WERI-Rb-1 (cell line): ENCODE measurements around the gene FAM78A.

Source experiments
- DNase-seq: peaks from one replicate; pipeline ENCODE4 v3.0.0-alpha.2; 2020
- H3K27ac ChIP-seq: fragments of 250-450 bp; sonication (Bioruptor Pico); 2 replicates; pipeline ENCODE4 v1.5.1; 2020; ENCODE audit warnings: mild to moderate bottlenecking, moderate library complexity
- H3K27me3 ChIP-seq: fragments of 250-450 bp; sonication (Bioruptor Pico); 2 replicates; pipeline ENCODE4 v1.5.1; 2021; ENCODE audit warnings: mild to moderate bottlenecking, low read depth, moderate library complexity; ENCODE audit not compliant: insufficient read depth, severe bottlenecking
- H3K36me3 ChIP-seq: fragments of 250-450 bp; sonication (Bioruptor Pico); 2 replicates; pipeline ENCODE4 v1.5.1; 2020; ENCODE audit warnings: mild to moderate bottlenecking, moderate library complexity
- H3K4me3 ChIP-seq: 2 replicates; pipeline ENCODE4 v1.5.1; 2011; ENCODE audit warnings: low read depth, mild to moderate bottlenecking, control low read depth, low read length
- H3K9me3 ChIP-seq: fragments of 250-450 bp; sonication (Bioruptor Pico); 2 replicates; pipeline ENCODE4 v1.5.1; 2021; ENCODE audit warnings: mild to moderate bottlenecking, moderate library complexity; ENCODE audit not compliant: severe bottlenecking
- CTCF ChIP-seq: IDR thresholded peaks from 2 replicates; pipeline ENCODE4 v1.5.1; 2011; ENCODE audit warnings: low read depth, mild to moderate bottlenecking, control low read depth, inconsistent platforms, low read length

Gene FAM78A

GRCh38 chr9:131280660-131281059 is 4.3 kb upstream of the FAM78A start:
- no peak overlapping the region for H3K4me3 ChIP-seq
- no peak overlapping the region for H3K27ac ChIP-seq
- no peak for DNase-seq
- no peaks in the 10 kb centered on the region for H3K9me3 ChIP-seq
- no peaks in the 10 kb centered on the region for H3K27me3 ChIP-seq
- H3K36me3 ChIP-seq: no peaks in the 10 kb centered on the region
- no peak for TF ChIP-seq CTCF

GRCh38 chr9:131279863-131280570 is 3.7 kb upstream of the FAM78A start:
- Histone ChIP-seq H3K27me3 (no peaks in the 10 kb centered on the region), H3K36me3 (0 out of 2 replicates have a peak, but pooled peaks cover 3% of the 10 kb centered on the region), H3K4me3 (no peak overlapping the region), H3K27ac (no peak overlapping the region), H3K9me3 (no peaks in the 10 kb centered on the region)
- DNase-seq: no peak
- TF ChIP-seq CTCF: no peak

- TF ChIP-seq CTCF: no peak
- DNase-seq: no peak
- Histone ChIP-seq H3K27me3 (no peaks in the 10 kb centered on the region), H3K36me3 (0 out of 2 replicates have a peak, but pooled peaks cover 5% of the 10 kb centered on the region), H3K27ac (no peak overlapping the region), H3K9me3 (no peaks in the 10 kb centered on the region), H3K4me3 (no peak overlapping the region)
Observed at GRCh38 chr9:131279196-131279862, 3.0 kb upstream of the FAM78A start.

- H3K9me3 ChIP-seq: no peaks in the 10 kb centered on the region
- H3K36me3 ChIP-seq: peaks cover 5% of the 10 kb centered on the region; the same call in 1 of the 2 replicates
- no peak for TF ChIP-seq CTCF
- no peak for DNase-seq
- no peak overlapping the region for H3K4me3 ChIP-seq
- H3K27me3 ChIP-seq: no peaks in the 10 kb centered on the region
- peak overlapping the region; percentile 68 for H3K27ac ChIP-seq
Observed at GRCh38 chr9:131278702-131279111, 2.4 kb upstream of the FAM78A start.

- Histone ChIP-seq H3K27ac (peak overlapping the region; percentile 69), H3K27me3 (no peaks in the 10 kb centered on the region), H3K36me3 (peaks cover 5% of the 10 kb centered on the region; the same call in 1 of the 2 replicates), H3K9me3 (no peaks in the 10 kb centered on the region), H3K4me3 (peak overlapping the region; percentile 58)
- TF ChIP-seq CTCF: no peak
- DNase-seq: peak; percentile 98
Observed at GRCh38 chr9:131277910-131278701, 1.8 kb upstream of the FAM78A start.
